Measurements from ENCODE around the gene CHN1.

GRCh38 chr2:174777347-174778084, 227.7 kb downstream of the CHN1 start:
- TF ChIP-seq CTCF (IDR thresholded peaks at IDR 0.05) (no peak), POLR2A (IDR thresholded peaks at IDR 0.05) (no peak)

All from esophagus squamous epithelium (tissue), 4 donors.